Cardiac fibroblast (primary cell): ENCODE data around the gene AIP.

Experiments
- DNase-seq, 2 donors: peaks; one replicate each; pipeline versions ENCODE4 v3.0.0 to v3.0.0-alpha.2; 2010; ENCODE audit warnings: low read depth in 2 of 2
- H3K4me3 ChIP-seq, 2 donors: replicated peaks in 1 of 2; 1 replicate in 1 of 2; 2 replicates in 1 of 2; pipeline ENCODE4 v1.5.1; 2011; ENCODE audit warnings: low read depth in 2 of 2, low read length in 2 of 2, mild to moderate bottlenecking in 2 of 2, moderate library complexity in 1 of 2
- CTCF ChIP-seq: IDR thresholded peaks from one replicate; pipeline ENCODE4 v1.5.1; 2011; ENCODE audit warnings: low read depth, mild to moderate bottlenecking, low read length, inconsistent platforms

The AIP gene

GRCh38 chr11:67504950-67505581, 22.2 kb downstream of the AIP start, which contains the start of gene PITPNM1:
PITPNM1 (minus strand) TSS chr11:67505363; CDS start chr11:67504180, 1,183 bp downstream.
- DNase-seq: peak; percentile 39 to 70
- TF ChIP-seq CTCF: no peak
- peak within 1 kb of the TSS; percentile 78 to 83 for H3K4me3 ChIP-seq

- peak; percentile 99 for TF ChIP-seq CTCF
- peak overlapping the region; percentile 19 to 78 for H3K4me3 ChIP-seq
- peak; percentile 91 to 94 for DNase-seq
These were observed 23.0 kb downstream of the AIP start for GRCh38 chr11:67505605-67506396.

GRCh38 chr11:67506426-67507051, 23.7 kb downstream of the AIP start:
- no peak overlapping the region for H3K4me3 ChIP-seq
- no peak for DNase-seq
- no peak for TF ChIP-seq CTCF

GRCh38 chr11:67507242-67507863, 24.5 kb downstream of the AIP start:
- H3K4me3 ChIP-seq: peak overlapping the region; percentile 73 to 91
- TF ChIP-seq CTCF: no peak
- DNase-seq: no peak

GRCh38 chr11:67507864-67508485, 25.1 kb downstream of the AIP start, which contains the start of gene CDK2AP2:
CDK2AP2 (minus strand) TSS chr11:67508162; CDS start chr11:67508082, 80 bp downstream.
- peak within 1 kb of the TSS; percentile 73 to 91 for H3K4me3 ChIP-seq
- DNase-seq: peak; percentile 100

More at GRCh38 chr11:67507864-67508485, 25.1 kb downstream of the AIP start, which contains the start of gene CDK2AP2:
- no peak for TF ChIP-seq CTCF
